Kidney epithelial cell (primary cell): ENCODE measurements around the gene ELFN2. TPM values are rescaled to one million over a fixed set of nuclear protein-coding genes. Genes with fewer than 3 reads are reported as not detected.

Source experiments
- DNase-seq: peaks from one replicate; pipeline ENCODE4 v3.0.0-alpha.2; 2010; ENCODE audit warnings: low read depth
- H3K27me3 ChIP-seq: 2 replicates; pipeline ENCODE4 v1.6.0; 2011; ENCODE audit warnings: low read length; ENCODE audit not compliant: control insufficient read depth, insufficient read depth
- H3K36me3 ChIP-seq: 2 replicates; pipeline ENCODE4 v1.5.1; 2011; ENCODE audit warnings: low read length; ENCODE audit not compliant: control insufficient read depth, insufficient read depth
- H3K4me3 ChIP-seq: 2 replicates; pipeline ENCODE4 v1.5.1; 2011; ENCODE audit warnings: low read depth, mild to moderate bottlenecking, control low read depth, low read length
- total RNA-seq: library from RNA; depleted of rRNA; stranded (reverse); fragments of >200 nt; gene quantifications from 2 replicates; pipeline ENCODE4 v1.2.3, GENCODE V29; 2015
- TF ChIP-seq, protein P1 (sequence below): IDR thresholded peaks from 2 replicates; pipeline ENCODE4 v1.5.1; 2011; ENCODE audit warnings: mild to moderate bottlenecking, moderate library complexity, low read length, control low read depth, inconsistent platforms; ENCODE audit not compliant: insufficient read depth, poor library complexity, severe bottlenecking

The ELFN2 gene
- total RNA-seq, 1 donor from 2014 or later: 0.96 TPM

DNA sequence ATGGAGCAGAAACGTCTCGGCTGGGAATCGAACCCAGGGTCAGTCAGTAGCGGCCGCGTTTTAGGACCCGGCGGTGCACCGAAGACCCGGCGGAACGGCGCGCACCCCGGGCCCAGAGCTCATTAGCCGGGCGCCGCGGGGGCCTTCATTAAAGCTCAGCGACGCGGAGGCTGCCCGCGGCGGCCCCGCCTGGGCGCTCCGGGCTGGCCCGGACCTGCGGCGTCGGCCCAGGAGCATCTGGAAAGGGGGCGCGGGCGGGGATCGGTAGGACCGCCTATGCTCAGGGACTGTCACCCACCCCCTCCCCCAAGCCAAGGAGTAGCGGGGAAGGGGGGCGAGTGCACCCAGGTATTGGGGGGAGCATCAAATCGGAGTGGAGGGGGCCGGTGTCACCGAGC lies 92.8 kb downstream of the ELFN2 start:
- H3K4me3 ChIP-seq: no peak overlapping the region
- peaks cover 4% of the 10 kb centered on the region for H3K27me3 ChIP-seq
- H3K36me3 ChIP-seq: no peaks in the 10 kb centered on the region
- TF ChIP-seq, protein P1, sequence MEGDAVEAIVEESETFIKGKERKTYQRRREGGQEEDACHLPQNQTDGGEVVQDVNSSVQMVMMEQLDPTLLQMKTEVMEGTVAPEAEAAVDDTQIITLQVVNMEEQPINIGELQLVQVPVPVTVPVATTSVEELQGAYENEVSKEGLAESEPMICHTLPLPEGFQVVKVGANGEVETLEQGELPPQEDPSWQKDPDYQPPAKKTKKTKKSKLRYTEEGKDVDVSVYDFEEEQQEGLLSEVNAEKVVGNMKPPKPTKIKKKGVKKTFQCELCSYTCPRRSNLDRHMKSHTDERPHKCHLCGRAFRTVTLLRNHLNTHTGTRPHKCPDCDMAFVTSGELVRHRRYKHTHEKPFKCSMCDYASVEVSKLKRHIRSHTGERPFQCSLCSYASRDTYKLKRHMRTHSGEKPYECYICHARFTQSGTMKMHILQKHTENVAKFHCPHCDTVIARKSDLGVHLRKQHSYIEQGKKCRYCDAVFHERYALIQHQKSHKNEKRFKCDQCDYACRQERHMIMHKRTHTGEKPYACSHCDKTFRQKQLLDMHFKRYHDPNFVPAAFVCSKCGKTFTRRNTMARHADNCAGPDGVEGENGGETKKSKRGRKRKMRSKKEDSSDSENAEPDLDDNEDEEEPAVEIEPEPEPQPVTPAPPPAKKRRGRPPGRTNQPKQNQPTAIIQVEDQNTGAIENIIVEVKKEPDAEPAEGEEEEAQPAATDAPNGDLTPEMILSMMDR: no peak
- no peak for DNase-seq

DNA sequence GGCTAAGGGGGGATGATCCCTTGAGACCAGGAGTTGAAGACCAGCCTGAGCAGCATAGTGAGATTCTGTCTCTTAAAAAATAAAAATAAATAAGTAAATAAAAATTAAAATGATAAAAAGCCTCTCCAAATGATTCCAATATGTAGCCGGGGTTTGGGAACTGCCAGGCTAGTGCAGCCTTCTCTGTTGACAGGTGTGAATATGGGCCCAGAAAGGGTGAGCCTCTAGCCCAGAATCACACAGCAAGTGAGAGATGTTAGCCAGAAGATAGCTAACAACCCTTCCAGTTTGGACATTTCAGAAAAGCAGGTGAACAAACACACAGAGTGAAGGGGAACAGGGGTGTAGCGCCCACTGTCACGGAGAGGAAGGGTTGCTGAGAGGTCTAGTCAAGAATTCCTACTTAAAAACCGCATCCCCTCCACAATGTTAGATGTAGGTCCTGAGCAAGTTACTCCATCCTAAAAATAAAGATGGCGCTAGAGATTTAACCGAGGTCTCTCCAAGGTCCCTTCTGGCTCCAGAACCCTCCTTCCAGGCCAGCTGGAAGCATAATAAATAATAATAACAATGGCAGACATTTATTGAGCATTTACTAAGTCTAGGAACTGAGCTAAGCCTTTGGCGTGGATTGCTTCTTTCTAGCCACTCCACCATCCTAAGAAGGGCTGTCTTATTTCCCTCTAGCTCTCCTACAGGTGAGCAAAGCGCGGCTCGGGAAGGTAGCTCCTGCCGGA lies 93.4 kb downstream of the ELFN2 start:
- Histone ChIP-seq H3K27me3 (peaks cover 4% of the 10 kb centered on the region), H3K4me3 (no peak overlapping the region), H3K36me3 (no peaks in the 10 kb centered on the region)
- DNase-seq: no peak
- TF ChIP-seq, protein P1: no peak

DNA sequence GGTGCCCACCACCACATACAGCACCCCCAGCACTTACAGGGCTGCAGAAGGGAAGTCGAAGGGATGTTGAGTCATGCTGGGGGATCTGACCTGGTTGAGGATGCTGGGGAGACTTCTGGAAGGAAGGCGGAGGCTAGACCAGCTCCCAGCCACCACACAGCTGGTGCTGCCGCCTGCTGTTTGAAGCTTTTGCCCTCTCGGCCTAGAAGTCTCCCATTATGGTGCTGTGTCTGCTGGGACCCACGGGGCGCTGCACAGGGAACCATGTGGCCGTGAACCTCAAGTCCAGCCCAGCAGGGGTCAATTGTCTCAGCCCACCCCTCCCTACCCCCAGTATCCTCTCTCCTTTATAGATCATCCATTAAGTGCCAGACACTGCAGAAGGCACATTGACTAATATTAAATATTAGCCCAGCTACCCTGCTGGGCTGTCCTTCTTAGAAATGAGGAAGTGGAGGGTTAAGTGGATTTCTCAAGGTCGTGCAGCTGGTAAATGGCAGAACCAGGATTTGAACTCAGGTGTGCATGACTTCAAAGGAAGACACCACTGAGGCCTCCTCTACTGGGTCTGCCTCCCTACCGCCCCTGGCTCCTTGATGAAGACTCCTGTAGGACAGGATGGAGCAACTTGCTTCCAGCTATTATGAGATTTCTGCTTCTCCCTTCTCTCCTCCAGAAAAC lies 95.3 kb downstream of the ELFN2 start:
- H3K36me3 ChIP-seq: no peaks in the 10 kb centered on the region
- DNase-seq: no peak
- H3K27me3 ChIP-seq: peaks cover 4% of the 10 kb centered on the region
- TF ChIP-seq, protein P1: peak; percentile 54
- H3K4me3 ChIP-seq: no peak overlapping the region

DNA sequence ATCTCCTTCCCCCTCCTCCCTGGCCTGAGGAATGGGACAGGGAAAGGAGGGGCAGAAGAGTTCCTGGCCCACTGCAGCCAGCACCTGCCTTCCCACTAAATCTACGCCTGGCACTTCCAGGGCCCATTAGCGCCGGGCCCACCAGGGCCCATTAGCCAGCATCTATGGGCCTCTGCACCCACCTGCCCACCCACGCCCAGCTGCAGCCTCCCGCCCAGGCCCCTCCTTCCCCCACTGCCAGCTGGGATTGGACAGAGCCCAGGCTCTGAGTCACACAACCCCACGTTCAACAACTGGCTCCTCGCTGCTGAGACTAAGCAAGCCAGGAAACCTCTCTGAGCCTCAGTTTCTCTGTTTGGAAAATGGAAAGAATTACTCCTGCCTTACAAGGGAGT lies 96.2 kb downstream of the ELFN2 start:
- no peak for DNase-seq
- TF ChIP-seq, protein P1: no peak
- Histone ChIP-seq H3K27me3 (peaks cover 4% of the 10 kb centered on the region), H3K36me3 (no peaks in the 10 kb centered on the region), H3K4me3 (no peak overlapping the region)

DNA sequence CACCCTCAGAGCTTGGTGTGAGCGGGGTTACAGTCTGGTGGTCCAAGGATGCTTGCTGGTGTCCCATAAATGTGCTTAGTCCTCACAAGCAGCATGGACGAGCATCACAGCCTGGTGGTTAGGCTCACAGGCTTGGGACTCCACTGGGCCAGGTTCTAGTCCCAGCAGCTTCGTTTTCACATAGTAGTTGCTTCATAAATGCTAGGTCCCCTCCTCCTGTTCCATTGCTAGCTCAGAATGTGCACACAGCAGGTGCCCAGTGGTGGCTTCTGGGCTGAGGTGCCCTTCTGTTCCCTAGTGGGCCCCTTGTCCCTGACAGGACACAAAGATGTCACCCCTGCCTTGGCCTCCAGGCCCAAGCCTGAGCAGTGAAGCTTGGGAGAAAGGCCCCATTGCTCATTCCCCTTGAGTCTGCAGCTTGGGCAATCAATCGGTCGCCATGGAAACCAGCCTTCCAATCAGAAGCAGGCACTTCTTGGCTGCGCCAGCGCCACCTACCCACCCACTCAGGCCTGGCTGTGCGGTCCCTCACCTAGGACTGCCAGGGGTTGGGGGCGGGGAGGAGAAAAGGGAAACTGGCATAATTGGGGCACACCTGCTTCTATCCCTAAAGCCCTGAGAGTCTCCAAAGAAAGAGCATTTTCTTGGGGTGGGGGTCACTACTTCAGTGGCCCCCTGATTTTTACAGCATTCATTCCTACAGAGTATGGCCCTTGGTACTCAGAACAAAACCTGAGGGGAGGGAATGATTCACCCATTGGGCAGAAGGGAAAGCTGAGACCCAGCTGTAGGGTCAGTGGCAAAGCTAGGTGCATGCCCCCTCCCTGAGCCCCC lies 96.9 kb downstream of the ELFN2 start:
- no peak overlapping the region for H3K4me3 ChIP-seq
- peaks cover 4% of the 10 kb centered on the region for H3K27me3 ChIP-seq
- peak; percentile 86 for DNase-seq

More for the DNA sequence above, 96.9 kb downstream of the ELFN2 start:
- H3K36me3 ChIP-seq: no peaks in the 10 kb centered on the region
- TF ChIP-seq, protein P1: peak; percentile 61
